ENCODE data around the gene CLSTN3. TPM values are rescaled to one million over a fixed set of nuclear protein-coding genes. Genes with fewer than 3 reads are reported as not detected.

The CLSTN3 gene
- total and polyA plus RNA-seq, 2 experiments from 2014 or later: 14.0 to 35.5 TPM

DNA sequence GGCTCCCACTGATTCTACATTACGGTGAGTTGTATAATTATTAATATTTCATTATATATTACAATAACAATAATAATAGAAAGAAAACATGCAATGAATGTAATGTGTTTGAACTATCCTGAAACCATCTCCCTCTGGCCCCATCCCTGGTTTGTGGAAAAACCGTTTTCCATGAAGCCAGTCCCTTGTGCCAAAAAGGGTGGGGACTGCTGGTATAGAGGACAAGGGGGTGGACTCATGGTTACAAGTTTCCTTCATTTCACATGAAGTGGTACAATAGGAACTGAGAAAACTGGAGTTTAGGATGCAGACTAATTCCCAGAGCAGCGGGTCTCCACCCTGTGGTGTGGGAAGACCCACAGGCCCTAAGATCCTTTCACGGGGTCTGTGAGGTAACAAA lies 18.1 kb upstream of the CLSTN3 start:
- Histone ChIP-seq H3K27ac (no peak overlapping the region), H3K27me3 (no peaks in the 10 kb centered on the region), H3K9me3 (ENCODE audit: low read depth) (no peaks in the 10 kb centered on the region), H3K4me3 (no peak overlapping the region), H3K36me3 (no peaks in the 10 kb centered on the region), H3K4me1 (ENCODE audit: low read depth) (no peaks in the 10 kb centered on the region)
- no peak for TF ChIP-seq CTCF (IDR thresholded peaks at IDR 0.05; ENCODE audit: low read depth, low read length)
- DNase-seq (ENCODE audit: low read depth in 1 of 2, low spot score in 1 of 2): peak in 1 of 2 donors; percentile 57

DNA sequence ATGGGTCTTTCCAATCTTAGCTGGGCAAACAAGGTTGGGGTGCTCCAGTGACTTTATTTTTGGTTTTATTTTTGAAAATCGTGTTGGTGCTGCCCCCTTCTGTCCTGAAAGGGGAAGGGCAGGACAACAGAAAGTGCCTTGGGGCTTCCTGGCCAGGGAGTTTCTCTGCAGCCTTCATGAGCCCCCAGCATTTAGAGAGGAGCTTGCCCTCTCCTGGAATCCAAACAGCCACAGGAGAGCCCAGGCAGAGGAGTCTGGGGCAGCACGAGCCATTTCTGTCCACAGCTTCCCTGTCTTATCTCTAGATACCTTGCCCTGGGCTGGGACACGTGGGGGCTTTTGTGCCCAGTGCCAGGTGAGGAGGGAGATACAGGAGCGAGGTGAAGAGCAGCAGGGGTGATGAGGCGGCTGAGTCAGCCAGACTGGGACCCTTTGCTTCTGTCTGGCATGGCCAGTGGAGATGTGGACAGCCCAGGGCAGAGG lies 16.7 kb upstream of the CLSTN3 start:
- Histone ChIP-seq H3K4me1 (ENCODE audit: low read depth) (no peaks in the 10 kb centered on the region), H3K27ac (no peak overlapping the region), H3K27me3 (no peaks in the 10 kb centered on the region), H3K4me3 (no peak overlapping the region), H3K36me3 (no peaks in the 10 kb centered on the region), H3K9me3 (ENCODE audit: low read depth) (no peaks in the 10 kb centered on the region)
- peak; percentile 76 for TF ChIP-seq CTCF (IDR thresholded peaks at IDR 0.05; ENCODE audit: low read depth, low read length)
- peak; percentile 40 to 69 for DNase-seq (ENCODE audit: low read depth in 1 of 2, low spot score in 1 of 2)

- no peaks in the 10 kb centered on the region for H3K36me3 ChIP-seq
- DNase-seq (ENCODE audit: low read depth in 1 of 2, low spot score in 1 of 2): no peak
Observed at GRCh38 chr12:7114008-7114407, 16.2 kb upstream of the CLSTN3 start.

GRCh38 chr12:7114851-7115250 lies 15.3 kb upstream of the CLSTN3 start:
- no peak for TF ChIP-seq CTCF (IDR thresholded peaks at IDR 0.05; ENCODE audit: low read depth, low read length)
- H3K9me3 ChIP-seq (ENCODE audit: low read depth): no peaks in the 10 kb centered on the region

More at GRCh38 chr12:7114008-7114407, 16.2 kb upstream of the CLSTN3 start:
- no peak for TF ChIP-seq CTCF (IDR thresholded peaks at IDR 0.05; ENCODE audit: low read depth, low read length)
- Histone ChIP-seq H3K27ac (no peak overlapping the region), H3K4me3 (no peak overlapping the region), H3K27me3 (no peaks in the 10 kb centered on the region), H3K4me1 (ENCODE audit: low read depth) (no peaks in the 10 kb centered on the region), H3K9me3 (ENCODE audit: low read depth) (no peaks in the 10 kb centered on the region)

DNA sequence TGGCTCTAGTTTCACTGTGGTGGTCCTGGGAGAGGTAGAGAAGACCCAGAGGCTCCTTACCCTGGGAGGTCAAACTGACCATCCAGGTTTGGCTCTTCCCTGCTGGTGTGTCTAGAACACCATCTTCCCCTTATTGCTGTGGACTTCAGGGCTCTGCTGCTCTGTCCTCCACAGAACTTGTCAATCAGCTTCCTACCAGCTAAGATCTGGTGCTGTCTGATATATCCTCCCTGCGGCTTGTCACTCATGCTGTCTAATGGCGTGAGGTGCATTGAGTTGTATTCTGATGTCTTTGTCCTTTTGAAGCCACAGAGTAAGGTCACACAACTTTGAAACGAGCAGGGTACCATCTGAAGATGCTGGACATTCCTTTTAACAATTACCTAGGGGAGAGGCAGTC lies 14.0 kb upstream of the CLSTN3 start:
- DNase-seq (ENCODE audit: low read depth in 1 of 2, low spot score in 1 of 2): no peak
- Histone ChIP-seq H3K36me3 (no peaks in the 10 kb centered on the region), H3K4me1 (ENCODE audit: low read depth) (no peaks in the 10 kb centered on the region), H3K4me3 (no peak overlapping the region), H3K27me3 (no peaks in the 10 kb centered on the region), H3K9me3 (ENCODE audit: low read depth) (no peaks in the 10 kb centered on the region), H3K27ac (no peak overlapping the region)
- no peak for TF ChIP-seq CTCF (IDR thresholded peaks at IDR 0.05; ENCODE audit: low read depth, low read length)

More at GRCh38 chr12:7114851-7115250, 15.3 kb upstream of the CLSTN3 start:
- Histone ChIP-seq H3K27me3 (no peaks in the 10 kb centered on the region), H3K4me3 (no peak overlapping the region), H3K36me3 (no peaks in the 10 kb centered on the region), H3K4me1 (ENCODE audit: low read depth) (no peaks in the 10 kb centered on the region), H3K27ac (no peak overlapping the region)
- DNase-seq (ENCODE audit: low read depth in 1 of 2, low spot score in 1 of 2): no peak

DNA sequence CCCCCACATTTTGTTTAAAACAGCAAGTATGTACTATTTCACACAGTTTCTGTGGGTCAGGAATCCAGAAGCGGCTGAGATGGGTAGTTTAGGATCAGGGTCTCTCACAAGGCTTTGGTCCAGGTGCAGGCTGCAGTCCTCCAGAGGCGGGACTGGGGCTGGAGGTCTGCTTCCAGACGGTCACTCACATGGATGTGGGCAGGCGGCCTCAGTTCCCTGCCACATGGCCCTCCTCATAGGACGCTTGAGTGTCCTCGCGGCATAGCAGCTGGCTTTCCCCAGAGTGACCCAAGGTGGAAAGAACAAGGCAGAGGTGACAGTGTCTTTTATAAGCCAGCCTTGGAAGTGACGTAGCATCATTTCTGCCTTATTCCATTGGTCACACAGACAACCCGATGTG lies 13.3 kb upstream of the CLSTN3 start:
- Histone ChIP-seq H3K4me3 (no peak overlapping the region), H3K27ac (no peak overlapping the region), H3K4me1 (ENCODE audit: low read depth) (no peaks in the 10 kb centered on the region), H3K36me3 (no peaks in the 10 kb centered on the region), H3K27me3 (no peaks in the 10 kb centered on the region), H3K9me3 (ENCODE audit: low read depth) (no peaks in the 10 kb centered on the region)
- no peak for DNase-seq (ENCODE audit: low read depth in 1 of 2, low spot score in 1 of 2)
- no peak for TF ChIP-seq CTCF (IDR thresholded peaks at IDR 0.05; ENCODE audit: low read depth, low read length)
